Subcutaneous adipose tissue (tissue), 4 donors: ENCODE data around the gene SLC18A2. TPM values are rescaled to one million over a fixed set of nuclear protein-coding genes. Genes with fewer than 3 reads are reported as not detected.

Experiments
- CTCF ChIP-seq: fragments of 450-650 bp; IDR thresholded peaks from one replicate; pipeline ENCODE4 v1.5.1; 2016; ENCODE audit warnings: low read depth, mild to moderate bottlenecking, control low read depth, antibody characterized with exemption, moderate library complexity
- total RNA-seq, 4 donors: library from RNA; depleted of rRNA; stranded (reverse); fragments of >200 nt; gene quantifications; one replicate each; pipeline ENCODE4 v1.1.0, GENCODE V29; 2016

SLC18A2 gene
- total RNA-seq, 4 donors from 2014 or later, result 0.51 to 2.0 (median 2.0) TPM; not detected in 1

- no peak for TF ChIP-seq CTCF
Measured at GRCh38 chr10:117320050-117320665, 79.2 kb downstream of the SLC18A2 start.

- TF ChIP-seq CTCF, result no peak
Measured at GRCh38 chr10:117322260-117322659, 81.3 kb downstream of the SLC18A2 start.

- no peak for TF ChIP-seq CTCF
Measured at GRCh38 chr10:117324367-117324766, 83.5 kb downstream of the SLC18A2 start.

GRCh38 chr10:117327262-117327661 lies 86.3 kb downstream of the SLC18A2 start:
- TF ChIP-seq CTCF, result no peak

Other genes starting within 250 kb of the SLC18A2 start
- gene SHTN1, start 235.9 kb upstream of the SLC18A2 start, total RNA-seq, result 10 to 100 TPM in 3 of 4 donors, 1 to 10 TPM in 1; 8.1 to 36.7 (median 20.0) TPM
- gene VAX1, start 102.8 kb upstream of the SLC18A2 start, total RNA-seq, result not detected
- gene KCNK18, start 43.6 kb upstream of the SLC18A2 start, total RNA-seq, result not detected
- gene PDZD8, start 134.3 kb downstream of the SLC18A2 start, total RNA-seq, result 10 to 100 TPM; 28.6 to 54.3 (median 34.8) TPM